Thyroid gland (tissue), 4 donors: ENCODE results near the gene ANAPC16. TPM values are rescaled to one million over a fixed set of nuclear protein-coding genes. Genes with fewer than 3 reads are reported as not detected.
A peak's percentile ranks its signal among the peaks of the same experiment; 100 is the strongest.
"Not testable (repeated sequence)": the region's sequence is repeated elsewhere in the genome, so short reads cannot be mapped to it uniquely, and the experiment has no call there.

Experiments used
- DNase-seq, 2 donors: peaks; one replicate each; pipeline ENCODE4 v3.0.0-alpha.2; 2019
- H3K27ac ChIP-seq, 3 donors: fragments of 200-600 bp; sonication (generic); 1 replicate in 2 of 3; 2 replicates in 1 of 3; pipeline ENCODE4 v1.5.1; 2016 to 2019; ENCODE audit warnings: mild to moderate bottlenecking in 1 of 3, moderate library complexity in 1 of 3
- H3K27me3 ChIP-seq: fragments of 200-600 bp; sonication (generic); one replicate; pipeline ENCODE4 v1.5.1; 2019
- H3K36me3 ChIP-seq, 2 donors: fragments of 200-600 bp; sonication (generic); one replicate each; pipeline ENCODE4 v1.5.1; 2016 to 2019
- H3K4me1 ChIP-seq, 2 donors: fragments of 200-600 bp; sonication (generic); one replicate each; pipeline ENCODE4 v1.5.1; 2017 to 2019
- H3K4me3 ChIP-seq, 3 donors: fragments of 200-600 bp; sonication (generic); replicated peaks in 1 of 3; 1 replicate in 2 of 3; 2 replicates in 1 of 3; pipeline ENCODE4 v1.5.1; 2016; ENCODE audit warnings: mild to moderate bottlenecking in 1 of 3
- H3K9me3 ChIP-seq: fragments of 200-600 bp; sonication (generic); one replicate; pipeline ENCODE4 v1.5.1; 2017
- POLR2A ChIP-seq, 2 donors: fragments of 450-650 bp; IDR thresholded peaks; one replicate each; pipeline ENCODE4 v1.6.1; 2017; ENCODE audit warnings: antibody characterized with exemption in 2 of 2, mild to moderate bottlenecking in 2 of 2, moderate library complexity in 1 of 2
- WGBS, 2 donors: methylation state at CpG; one replicate each; pipeline ENCODE4 v1.1.5; 2017; 5-methylcytosine and 5-hydroxymethylcytosine counted together
- intact Hi-C: fragments of 100-400 bp; cut with DNase I; formaldehyde crosslinking; loops from one replicate; pipeline ENCODE4 v1.15.1; 2023
- total RNA-seq, 4 donors: library from RNA; depleted of rRNA; stranded (reverse); fragments of >200 nt; gene quantifications; one replicate each; pipeline ENCODE4 v1.2.3, GENCODE V29; 2016
- TF ChIP-seq, protein P1 (sequence below), 6 experiments: fragments of 200-600 bp in 3 of 6; fragments of 450-650 bp in 3 of 6; sonication (generic) in 3 of 6; IDR thresholded peaks; one replicate each; pipeline ENCODE4 v1.5.1; 2016 to 2019; ENCODE audit warnings: antibody characterized with exemption in 6 of 6, mild to moderate bottlenecking in 2 of 6, inconsistent platforms in 1 of 6, moderate library complexity in 1 of 6

ANAPC16 gene
- total RNA-seq, 4 donors from 2014 or later = 100 to 214 (median 129) TPM

DNA sequence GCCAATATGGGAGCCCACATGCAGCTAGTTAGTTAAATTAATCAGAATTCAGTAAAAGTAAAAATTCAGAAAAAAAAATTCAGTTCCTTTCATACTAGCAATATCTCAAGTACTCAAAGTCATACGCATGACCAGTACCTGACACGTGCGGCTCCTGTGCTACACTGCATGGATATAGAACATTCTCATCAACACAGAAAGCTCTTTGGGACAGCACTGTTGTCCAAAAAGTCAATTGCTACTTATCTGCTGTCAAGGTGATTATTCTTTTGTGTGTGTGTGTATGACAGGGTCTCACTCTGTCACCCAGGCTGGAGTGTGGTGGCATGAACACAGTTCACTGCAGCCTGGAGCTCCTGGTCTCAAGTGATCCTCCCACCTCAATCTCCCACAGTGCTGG is 14.9 kb upstream of the ANAPC16 start:
- intact Hi-C loops = no loop called here
- Histone ChIP-seq H3K9me3 (no peaks in the 10 kb centered on the region), H3K4me3 (no peak overlapping the region), H3K27me3 (no peaks in the 10 kb centered on the region), H3K4me1 (no peaks in the 10 kb centered on the region), H3K36me3 (peaks cover 24 to 29% of the 10 kb centered on the region in 2 donors), H3K27ac (no peak overlapping the region)
- TF ChIP-seq, protein P1, sequence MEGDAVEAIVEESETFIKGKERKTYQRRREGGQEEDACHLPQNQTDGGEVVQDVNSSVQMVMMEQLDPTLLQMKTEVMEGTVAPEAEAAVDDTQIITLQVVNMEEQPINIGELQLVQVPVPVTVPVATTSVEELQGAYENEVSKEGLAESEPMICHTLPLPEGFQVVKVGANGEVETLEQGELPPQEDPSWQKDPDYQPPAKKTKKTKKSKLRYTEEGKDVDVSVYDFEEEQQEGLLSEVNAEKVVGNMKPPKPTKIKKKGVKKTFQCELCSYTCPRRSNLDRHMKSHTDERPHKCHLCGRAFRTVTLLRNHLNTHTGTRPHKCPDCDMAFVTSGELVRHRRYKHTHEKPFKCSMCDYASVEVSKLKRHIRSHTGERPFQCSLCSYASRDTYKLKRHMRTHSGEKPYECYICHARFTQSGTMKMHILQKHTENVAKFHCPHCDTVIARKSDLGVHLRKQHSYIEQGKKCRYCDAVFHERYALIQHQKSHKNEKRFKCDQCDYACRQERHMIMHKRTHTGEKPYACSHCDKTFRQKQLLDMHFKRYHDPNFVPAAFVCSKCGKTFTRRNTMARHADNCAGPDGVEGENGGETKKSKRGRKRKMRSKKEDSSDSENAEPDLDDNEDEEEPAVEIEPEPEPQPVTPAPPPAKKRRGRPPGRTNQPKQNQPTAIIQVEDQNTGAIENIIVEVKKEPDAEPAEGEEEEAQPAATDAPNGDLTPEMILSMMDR (IDR thresholded peaks at IDR 0.05) = no peak
- TF ChIP-seq POLR2A (IDR thresholded peaks at IDR 0.05) = no peak
- WGBS, 2 donors = 96 to 99% methylated on average over 3 of the region's 3 CpGs
- no peak for DNase-seq

DNA sequence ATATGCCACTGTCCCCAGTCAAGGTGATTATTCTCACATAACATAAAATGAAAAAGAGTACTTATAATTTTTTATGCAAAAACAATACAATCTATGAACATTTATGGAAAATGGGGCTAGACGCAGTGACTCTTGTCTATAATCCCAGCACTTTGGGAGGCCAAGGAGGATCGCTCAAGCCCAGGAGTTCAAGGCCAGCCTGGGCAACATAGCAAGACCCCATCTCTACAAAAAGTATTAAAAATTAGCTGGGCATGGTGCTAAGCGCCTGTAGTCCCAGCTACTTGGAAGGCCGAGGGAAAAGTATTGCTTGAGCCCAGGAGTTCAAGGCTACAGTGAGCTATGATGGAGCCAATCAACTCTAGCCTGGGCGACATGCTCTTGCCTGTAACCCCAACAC is 14.5 kb upstream of the ANAPC16 start:
- H3K27me3 ChIP-seq = no peaks in the 10 kb centered on the region
- no peak for DNase-seq
- no peak for TF ChIP-seq POLR2A (IDR thresholded peaks at IDR 0.05)
- TF ChIP-seq, protein P1 (IDR thresholded peaks at IDR 0.05) = no peak
- intact Hi-C loops = no loop called here
- H3K4me1 ChIP-seq = no peaks in the 10 kb centered on the region
- H3K9me3 ChIP-seq = no peaks in the 10 kb centered on the region
- WGBS, 2 donors = 94 to 95% methylated on average over 5 of the region's 5 CpGs
- H3K36me3 ChIP-seq = peaks cover 20 to 26% of the 10 kb centered on the region in 2 donors
- no peak overlapping the region for H3K4me3 ChIP-seq
- no peak overlapping the region for H3K27ac ChIP-seq

DNA sequence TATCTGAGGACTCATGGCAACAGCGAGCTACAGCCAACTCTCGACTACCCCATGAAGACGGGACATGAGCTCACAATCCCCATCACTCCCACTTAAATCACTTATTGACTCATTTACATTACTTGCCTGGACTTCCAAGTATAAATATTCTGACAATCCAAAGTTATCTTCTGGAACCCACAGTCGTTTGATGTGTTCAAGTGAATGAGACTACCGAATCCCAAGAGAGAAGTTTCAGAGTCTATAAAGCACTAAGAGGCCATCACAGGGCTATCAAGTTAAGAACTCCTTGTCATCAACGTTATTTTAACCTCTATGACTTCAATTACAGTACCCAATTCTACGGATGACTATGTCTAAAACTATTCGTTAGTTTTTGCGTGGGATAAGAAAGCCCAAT is 11.5 kb upstream of the ANAPC16 start:
- Histone ChIP-seq H3K4me1 (peaks cover 0 to 12% of the 10 kb centered on the region in 2 donors), H3K27me3 (no peaks in the 10 kb centered on the region), H3K27ac (no peak overlapping the region), H3K36me3 (peaks cover 21 to 26% of the 10 kb centered on the region in 2 donors), H3K4me3 (no peak overlapping the region), H3K9me3 (no peaks in the 10 kb centered on the region)
- WGBS, 2 donors = 86% methylated on average over 9 of the region's 9 CpGs
- intact Hi-C loops = no loop called here
- TF ChIP-seq POLR2A (IDR thresholded peaks at IDR 0.05) = no peak
- TF ChIP-seq, protein P1 (IDR thresholded peaks at IDR 0.05) = no peak
- no peak for DNase-seq

DNA sequence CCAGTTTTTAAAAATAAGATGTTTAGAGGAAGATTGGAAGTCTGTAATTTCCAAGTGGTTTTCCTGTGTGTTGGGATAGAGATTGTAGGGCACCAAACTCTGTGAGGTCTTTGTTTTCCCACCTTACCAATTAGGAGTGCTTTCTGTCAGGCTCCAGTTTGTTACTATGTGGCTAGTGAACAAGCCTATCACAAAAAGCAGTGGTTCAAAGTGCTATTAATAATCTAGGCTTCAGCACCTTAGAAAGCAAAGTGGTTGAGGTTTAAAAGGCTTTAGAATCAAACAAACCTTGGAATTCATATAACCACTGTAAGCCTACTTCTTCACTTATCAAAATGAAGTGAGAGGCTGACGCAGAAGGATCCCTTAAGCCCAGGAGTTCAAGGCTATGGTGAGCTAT is 11.1 kb upstream of the ANAPC16 start:
- peaks cover 23 to 25% of the 10 kb centered on the region in 2 donors for H3K36me3 ChIP-seq
- WGBS, 2 donors = 96 to 100% methylated on average over 1 of the region's 1 CpG
- no peak for TF ChIP-seq POLR2A (IDR thresholded peaks at IDR 0.05)

DNA sequence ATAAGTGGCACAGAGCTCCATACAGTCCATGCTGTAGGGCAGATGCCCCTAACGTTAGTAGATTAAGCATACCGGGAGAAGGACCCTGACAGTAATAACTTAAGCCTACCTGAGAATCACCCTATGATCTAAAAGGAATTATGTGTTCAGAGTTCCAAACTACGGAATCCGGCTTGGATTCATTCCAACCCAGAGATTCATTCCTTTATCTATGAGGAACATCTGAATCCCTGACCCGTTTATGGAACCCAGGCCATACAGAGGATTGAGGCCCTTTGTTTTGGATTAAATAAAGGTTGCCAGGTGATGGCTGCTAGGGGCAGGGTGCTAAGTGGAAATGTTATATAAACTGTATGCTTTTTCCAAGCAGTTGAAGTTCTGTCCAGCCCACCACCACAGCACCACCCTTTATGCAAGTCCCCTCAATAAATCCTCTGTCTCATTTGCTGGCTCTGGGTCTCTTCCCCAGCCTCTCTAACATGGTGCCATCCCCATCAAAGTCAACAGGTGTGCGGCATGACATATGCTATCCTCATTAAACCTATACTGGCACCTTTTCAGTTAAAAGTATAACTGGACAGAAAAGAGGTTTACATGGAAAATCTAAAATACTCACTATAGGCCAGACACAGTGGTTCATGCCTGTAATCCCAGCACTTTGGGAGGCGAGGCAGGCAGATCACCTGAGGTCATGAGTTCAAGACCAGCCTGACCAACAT is 9.1 kb upstream of the ANAPC16 start:
- peaks cover 19 to 30% of the 10 kb centered on the region in 2 donors for H3K36me3 ChIP-seq
- no peak overlapping the region for H3K4me3 ChIP-seq
- H3K4me1 ChIP-seq = peaks cover 0 to 12% of the 10 kb centered on the region in 2 donors
- TF ChIP-seq, protein P1 (IDR thresholded peaks at IDR 0.05) = no peak
- TF ChIP-seq POLR2A (IDR thresholded peaks at IDR 0.05) = no peak
- H3K27me3 ChIP-seq = no peaks in the 10 kb centered on the region
- H3K9me3 ChIP-seq = no peaks in the 10 kb centered on the region
- DNase-seq = no peak
- intact Hi-C loops = no loop called here
- no peak overlapping the region for H3K27ac ChIP-seq
- 87 to 93% methylated on average over 7 of the region's 7 CpGs for WGBS, 2 donors

More for the DNA sequence above, 11.1 kb upstream of the ANAPC16 start:
- peaks cover 0 to 12% of the 10 kb centered on the region in 2 donors for H3K4me1 ChIP-seq
- no peak overlapping the region for H3K27ac ChIP-seq
- intact Hi-C loops = no loop called here
- H3K27me3 ChIP-seq = no peaks in the 10 kb centered on the region
- H3K9me3 ChIP-seq = no peaks in the 10 kb centered on the region
- DNase-seq = no peak
- H3K4me3 ChIP-seq = no peak overlapping the region

DNA sequence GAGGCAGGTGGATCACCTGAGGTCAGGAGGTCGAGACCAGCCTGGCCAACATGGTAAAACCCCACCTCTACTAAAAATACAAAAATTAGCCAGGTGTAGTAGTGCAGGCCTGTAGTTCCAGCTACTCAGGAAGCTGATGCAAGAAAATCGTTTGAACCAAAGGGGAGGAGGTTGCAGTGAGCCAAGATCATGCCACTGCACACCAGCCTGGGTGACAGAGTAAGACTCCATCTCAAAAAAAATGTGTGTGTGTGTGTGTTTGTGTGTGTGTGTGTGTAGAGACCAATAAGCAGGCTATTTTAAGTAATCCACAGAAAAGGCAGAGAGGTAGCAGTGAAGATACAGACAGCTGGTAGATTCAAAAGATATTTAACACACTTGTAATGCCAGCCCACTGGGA is 7.3 kb upstream of the ANAPC16 start:
- H3K4me3 ChIP-seq, DNase-seq, intact Hi-C loops, H3K27me3 ChIP-seq, H3K9me3 ChIP-seq: not testable (repeated sequence)
- Histone ChIP-seq H3K27ac (peak overlapping the region in 1 of 3 donors; percentile 22), H3K36me3 (peaks cover 11 to 18% of the 10 kb centered on the region in 2 donors), H3K4me1 (peaks cover 0 to 12% of the 10 kb centered on the region in 2 donors)
- WGBS, 2 donors = 57 to 69% methylated on average over 2 of the region's 2 CpGs

DNA sequence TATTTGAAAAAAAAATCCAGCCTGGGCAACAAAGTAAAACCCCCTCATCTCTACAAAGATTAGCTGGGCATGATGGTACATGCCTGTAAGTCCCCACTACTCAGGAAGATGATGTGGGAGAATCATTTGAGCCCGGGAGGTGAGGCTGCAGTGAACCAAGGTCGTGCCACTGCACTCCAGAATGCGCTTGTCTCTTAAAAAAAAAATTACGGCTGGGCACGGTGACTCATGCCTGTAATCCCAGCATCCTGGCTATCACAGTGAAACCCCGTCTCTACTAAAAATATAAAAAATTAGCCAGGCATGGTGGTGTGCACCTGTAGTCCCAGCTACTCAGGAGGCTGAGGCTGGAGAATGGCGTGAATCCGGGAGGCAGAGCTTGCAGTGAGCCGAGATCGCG is 4.4 kb upstream of the ANAPC16 start:
- H3K9me3 ChIP-seq, H3K4me3 ChIP-seq, intact Hi-C loops, H3K27me3 ChIP-seq, H3K27ac ChIP-seq, DNase-seq: not testable (repeated sequence)
- Histone ChIP-seq H3K4me1 (peaks cover 10 to 23% of the 10 kb centered on the region in 2 donors), H3K36me3 (peaks cover 7 to 18% of the 10 kb centered on the region in 2 donors)
- 95 to 96% methylated on average over 11 of the region's 11 CpGs for WGBS, 2 donors

DNA sequence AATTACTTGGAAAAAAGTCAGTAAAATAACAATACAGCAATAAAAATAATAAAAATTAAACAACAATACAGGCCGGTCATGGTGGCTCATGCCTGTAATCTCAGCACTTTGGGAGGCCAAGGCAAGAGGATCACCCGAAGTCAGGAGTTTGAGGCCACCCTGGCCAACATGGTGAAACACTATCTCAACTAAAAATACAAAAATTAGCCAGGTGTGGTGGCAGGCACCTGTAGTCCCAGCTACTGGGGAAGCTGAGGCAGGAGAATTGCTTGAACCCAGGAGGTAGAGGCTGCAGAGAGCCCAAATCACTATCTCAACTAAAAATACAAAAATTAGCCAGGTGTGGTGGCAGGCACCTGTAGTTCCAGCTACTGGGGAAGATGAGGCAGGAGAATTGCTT is 4.0 kb upstream of the ANAPC16 start:
- intact Hi-C loops = not testable (repeated sequence)
- WGBS, 2 donors = 93% methylated on average over 2 of the region's 2 CpGs

More for the DNA sequence above, 4.0 kb upstream of the ANAPC16 start:
- not testable (repeated sequence) for H3K27me3 ChIP-seq, H3K4me3 ChIP-seq, H3K9me3 ChIP-seq, H3K27ac ChIP-seq, DNase-seq
- peaks cover 7 to 18% of the 10 kb centered on the region in 2 donors for H3K36me3 ChIP-seq
- H3K4me1 ChIP-seq = peaks cover 13 to 21% of the 10 kb centered on the region in 2 donors
